ENCODE measurements around the gene SLC12A7.
"Not testable (repeated sequence)": the region's sequence is repeated elsewhere in the genome, so short reads cannot be mapped to it uniquely, and the experiment has no call there.

SLC12A7 gene

DNA sequence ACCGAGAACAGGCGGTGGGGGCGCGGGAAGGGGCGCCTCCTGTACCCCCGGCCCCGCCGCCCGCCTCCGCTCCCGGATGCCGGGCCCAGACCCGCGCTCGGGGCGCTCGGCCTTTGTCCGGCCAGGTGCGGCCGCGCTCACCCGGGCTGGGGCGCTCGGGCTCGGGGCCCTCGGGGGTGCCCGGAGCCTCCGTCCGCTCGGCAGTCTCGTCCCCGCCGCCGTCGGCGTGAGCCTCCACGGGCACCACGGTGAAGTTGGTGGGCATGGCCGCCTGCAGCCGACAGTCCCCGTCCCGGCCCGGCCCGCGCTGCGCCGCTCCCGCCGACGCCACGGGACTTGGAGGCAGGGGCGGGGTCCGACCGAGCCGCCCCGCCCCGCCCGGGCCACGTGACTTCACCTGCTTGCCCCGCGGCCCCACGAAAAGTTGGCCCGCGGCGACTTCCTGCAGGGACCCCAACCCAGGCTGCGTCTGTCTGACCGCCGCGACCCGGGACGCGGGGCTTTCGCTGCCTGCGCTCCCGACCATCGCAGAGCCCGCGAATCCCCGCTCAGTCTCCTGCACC lies at the start of gene SLC12A7:
Gene SLC12A7 (minus strand): TSS at position 337 of the 563 bp plus-strand sequence. CDS start 72 bp downstream, at position 265.
- DNase-seq = peak; percentile 27

DNA sequence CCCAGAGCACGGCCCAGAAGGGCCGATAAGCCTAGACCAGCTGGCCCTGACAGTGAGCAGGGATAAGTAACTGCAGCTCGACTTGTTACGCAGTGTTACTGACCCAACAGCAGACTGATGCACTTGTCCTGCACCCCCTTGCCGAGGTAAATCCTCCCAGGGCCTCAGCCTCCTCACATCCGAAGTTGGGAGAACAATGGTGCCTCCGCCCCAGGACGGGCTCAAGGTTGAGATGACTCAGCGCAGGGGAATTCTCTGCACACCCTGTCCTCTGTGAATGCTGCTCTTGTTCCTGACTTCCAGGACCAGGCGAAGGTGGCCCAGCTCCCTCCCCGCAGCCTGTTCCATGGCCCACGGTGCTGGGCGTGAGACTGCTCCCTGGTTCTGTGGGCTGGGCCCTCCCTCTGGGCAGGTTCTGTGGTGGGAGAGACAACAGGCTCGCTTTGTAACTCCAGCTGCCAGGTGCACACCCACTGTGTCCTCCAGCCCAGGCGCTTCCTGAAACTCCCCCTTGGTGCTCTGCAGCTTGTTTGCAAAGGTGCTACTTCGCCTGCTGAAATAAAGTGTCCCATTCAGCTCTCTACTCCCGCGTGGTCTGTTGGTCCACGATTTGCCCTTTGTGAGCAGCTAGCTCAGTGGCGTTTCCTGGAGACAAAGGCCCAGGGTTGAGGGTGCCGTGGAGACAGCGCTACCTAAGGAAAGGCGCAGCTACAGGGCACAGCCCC lies 49.4 kb upstream of the SLC12A7 start:
- no peak for DNase-seq

DNA sequence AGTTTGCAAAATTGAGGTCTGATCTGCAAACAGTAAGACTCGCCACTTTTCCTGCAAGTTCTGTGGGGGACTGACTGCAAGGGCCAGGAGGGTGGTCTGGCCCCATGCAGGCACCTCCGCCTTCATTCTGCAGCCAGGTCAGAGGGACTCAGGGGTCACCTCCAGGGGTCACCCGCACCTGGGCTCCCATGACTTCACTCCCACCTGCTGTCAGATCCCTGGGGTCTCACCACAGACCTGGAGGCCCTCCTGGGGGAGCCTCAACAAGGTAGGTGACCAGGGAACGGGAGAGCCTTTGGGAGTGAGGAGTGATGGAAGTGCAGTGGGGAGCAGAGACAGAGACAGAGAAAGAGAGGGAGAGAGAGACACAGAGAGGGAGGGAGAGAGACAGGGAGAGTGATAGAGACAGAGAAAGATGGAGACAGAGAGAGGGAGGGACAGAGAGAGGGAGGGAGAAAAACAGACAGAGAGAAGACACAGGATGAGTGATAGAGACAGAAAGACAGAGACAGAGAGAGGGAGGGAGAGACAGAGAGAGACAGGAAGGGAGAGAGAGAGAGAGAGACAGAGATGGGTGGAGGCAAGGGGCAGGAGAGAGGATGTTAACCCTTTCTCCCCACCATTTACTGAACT lies 48.0 kb upstream of the SLC12A7 start:
- no peak for DNase-seq

DNA sequence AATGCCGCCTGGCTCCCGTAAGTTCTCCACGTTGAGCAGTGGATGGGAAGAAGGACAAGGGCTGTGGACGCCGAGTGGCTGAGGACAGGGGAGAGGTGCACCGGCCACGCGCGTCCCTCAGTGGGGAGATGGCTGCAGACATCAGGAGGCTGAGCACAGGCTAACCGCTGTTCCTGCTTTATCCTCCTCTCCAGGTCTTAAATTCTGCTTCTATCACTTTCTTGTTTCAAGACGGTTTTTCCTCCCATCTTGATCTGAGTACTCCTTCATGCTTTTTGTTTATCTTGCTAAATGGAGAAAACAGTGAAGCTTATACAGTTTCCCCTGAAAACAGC lies 47.4 kb upstream of the SLC12A7 start:
- DNase-seq = no peak

DNA sequence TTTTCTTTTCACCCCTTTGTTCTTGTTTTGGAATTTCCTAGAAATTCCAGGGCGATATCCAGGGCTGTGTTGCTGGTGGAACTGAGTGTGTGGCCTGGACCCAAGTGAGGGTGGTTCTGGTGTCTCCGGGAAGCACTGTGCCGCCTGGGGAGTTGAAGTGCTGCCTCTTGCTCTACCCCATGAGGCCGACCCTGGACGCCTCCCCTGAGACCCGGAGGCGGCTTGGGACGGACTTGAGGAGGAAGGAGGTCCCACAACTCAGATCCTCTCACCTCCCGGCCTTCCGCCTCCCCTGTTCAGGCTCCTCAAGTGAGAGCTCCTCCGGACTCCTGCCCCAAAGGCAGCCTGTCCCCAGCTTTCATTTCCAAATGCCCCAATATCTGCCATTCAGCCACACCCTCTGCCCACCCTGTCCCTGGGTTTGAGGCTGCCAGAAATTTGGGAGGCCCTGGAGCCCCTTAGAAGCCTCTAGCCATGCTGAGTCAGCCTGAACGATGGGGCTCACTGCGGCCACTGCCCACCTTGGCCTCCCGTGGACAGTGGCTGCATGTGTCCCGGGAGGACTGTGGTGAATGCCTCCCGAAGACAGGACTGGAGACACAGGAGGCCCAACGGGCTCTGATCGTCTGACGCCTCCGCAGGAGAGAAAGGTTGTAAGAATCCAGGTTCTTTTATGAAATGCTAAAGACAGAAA lies 46.9 kb upstream of the SLC12A7 start:
- no peak for DNase-seq

DNA sequence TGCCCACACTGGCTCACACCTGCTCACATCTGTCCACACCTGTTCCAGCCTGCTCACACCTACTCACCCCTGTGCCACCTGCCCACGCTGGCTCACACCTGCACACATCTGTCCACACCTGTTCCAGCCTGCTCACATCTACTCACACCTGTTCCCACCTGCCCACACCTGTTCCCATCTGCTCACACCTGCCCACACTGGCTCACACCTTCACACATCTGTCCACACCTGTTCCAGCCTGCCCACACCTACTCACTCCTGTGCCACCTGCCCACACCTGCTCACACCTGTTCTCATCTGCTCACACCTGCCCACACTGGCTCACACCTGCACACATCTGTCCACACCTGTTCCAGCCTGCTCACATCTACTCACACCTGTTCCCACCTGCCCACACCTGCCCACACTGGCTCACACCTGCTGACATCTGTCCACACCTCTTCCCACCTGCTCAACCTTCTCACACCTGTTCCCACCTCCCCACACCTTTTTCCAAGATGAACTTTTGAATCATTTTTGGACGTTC lies 45.7 kb upstream of the SLC12A7 start:
- DNase-seq = not testable (repeated sequence)

DNA sequence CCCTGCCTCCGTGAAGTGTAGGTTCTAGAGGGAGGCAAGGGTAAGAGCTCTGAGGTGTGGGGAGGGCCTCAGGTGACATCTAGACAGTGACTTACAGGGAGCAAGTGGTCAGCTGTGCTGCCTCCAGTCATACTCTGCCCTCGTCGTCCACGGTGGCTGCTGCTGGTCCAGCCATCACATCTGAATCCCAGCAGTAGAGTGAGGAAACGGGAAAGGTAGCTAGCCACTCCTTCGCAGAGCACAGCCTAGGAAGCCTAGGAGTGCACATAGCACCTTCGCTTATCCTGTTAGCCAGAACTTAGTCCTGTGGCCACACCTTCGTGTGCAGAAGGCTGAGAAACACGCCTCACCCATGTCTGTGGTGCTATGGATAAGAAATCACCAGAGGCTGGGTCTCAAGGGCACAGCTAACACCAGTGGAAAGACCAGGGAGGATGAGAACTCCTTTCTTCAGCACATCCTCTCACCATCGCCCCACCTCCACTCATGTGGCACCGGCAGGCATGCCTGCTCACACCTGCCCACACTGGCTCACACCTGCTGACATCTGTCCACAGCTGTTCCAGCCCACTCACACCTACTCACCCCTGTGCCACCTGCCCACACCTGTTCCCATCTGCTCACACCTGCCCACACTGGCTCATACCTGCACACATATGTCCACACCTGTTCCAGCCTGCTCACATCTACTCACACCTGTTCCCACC lies 45.0 kb upstream of the SLC12A7 start:
- DNase-seq = no peak

DNA sequence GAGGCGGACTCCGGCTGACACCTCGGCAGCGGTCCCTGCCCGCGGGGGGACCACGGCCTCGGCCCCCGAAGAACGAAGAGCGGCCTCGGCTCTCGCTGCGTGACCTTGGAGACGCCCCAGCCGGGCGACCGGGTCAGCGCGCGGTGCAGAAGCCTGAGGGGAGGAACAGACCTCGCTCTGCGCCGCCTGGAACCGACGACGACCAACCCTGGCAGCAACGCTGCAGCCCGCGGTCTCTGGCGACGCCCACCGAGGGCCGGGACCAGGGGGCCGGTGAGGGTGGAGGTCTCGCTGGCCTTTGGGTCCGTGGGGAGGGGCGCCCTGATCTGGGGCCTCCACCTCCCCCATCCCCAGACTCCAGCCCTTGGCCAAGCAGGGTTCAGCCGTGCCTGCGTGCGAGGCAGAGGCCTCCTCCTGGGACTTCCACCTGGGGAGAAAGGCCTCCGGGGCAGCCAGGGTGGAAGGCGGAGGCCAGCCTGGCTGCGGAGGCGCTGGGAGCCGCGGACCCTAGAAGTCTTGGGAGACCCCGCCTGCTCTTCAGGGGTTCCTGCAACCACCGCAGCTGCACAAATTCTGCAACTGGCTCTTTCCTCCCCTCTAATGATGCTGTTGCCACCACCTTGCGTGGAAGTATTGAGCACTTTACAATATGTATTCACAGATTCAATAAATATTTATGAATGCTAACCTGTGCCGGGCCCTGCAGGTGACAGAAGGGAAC lies 44.3 kb upstream of the SLC12A7 start:
- DNase-seq = no peak

DNA sequence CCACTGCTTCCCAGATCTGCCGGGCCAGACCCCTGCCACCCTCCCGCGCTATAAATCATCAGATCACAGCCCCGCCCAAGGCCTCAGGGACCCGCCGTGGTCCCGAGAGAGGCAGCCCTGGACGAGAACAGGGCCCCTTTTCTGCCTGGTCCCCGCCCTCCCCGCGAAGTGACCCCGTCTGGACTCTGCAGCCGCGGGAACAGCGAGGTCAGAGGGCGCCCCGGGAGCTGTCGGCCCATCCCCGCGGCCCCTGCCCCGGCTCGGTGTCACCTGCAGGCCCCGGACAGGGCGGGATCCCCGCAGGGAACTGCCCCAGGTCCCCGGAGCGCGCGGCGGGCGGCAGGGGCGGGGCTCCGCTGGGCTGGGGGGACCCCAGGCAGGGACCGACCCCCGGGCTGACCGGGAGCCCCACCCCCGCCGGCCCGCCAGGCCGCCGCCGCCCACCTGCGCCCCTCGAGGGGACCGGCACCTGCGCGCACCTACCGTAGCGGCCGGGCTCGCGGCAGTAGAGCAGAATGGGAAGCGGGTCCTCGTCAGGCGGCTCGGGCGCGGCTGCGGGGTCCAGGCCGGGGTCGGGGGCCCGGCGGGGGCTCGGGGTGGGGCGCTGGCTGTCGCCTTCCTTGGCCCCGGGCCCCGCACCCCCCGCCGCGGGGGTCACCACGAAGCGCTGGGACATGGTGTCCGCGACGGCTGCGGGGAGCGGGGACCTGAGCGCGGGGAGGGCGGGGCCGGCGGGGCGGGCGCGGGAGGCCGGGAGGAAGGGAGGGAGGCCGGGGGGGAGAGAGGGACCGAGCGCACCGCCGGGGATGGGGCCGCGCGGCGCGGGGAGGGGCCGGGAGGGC lies 43.5 kb upstream of the SLC12A7 start:
- no peak for DNase-seq

DNA sequence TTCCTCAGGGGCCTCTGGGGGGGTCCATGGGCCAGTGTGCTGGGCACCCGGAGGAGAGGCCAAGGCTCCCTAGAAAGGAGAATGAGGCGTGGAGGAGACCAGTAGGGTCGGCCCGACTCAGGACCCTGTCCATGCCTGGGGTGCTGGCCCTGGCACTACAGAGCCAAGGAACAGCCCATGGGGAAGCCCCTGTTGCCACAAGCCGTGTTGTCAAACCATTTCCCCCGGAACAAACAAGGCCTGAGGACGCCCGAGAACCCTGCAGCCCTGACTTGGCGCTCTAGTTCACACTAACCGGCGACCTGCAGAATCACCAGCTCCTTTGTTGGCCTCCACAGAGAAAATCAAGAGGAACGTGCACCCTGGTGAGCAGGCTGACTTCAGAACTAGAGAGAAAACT lies 41.6 kb upstream of the SLC12A7 start:
- DNase-seq = no peak

DNA sequence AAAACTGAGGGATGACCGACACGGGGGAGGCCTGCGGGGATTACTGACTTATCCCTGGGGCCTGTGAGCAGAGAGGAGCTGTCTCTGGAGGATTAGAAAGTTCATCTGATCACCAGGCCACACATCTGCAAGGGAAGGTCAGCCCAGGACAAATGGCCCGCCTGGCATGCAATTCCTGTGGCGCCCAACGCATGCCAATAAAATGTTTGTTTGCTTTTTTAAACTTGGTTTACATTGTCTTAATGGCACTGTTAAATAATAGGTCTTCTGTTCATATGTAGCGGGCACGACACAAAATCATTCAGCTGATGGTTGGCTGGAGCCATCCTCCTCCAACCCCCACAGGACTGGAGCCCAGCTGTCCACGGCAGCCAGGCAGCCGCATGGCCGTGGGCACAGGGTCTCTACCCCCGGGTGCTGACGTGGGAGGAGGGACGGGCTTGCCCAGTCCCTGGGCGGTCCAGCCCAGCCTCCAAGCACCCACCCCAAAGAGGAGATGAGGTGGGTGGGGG lies 41.0 kb upstream of the SLC12A7 start:
- no peak for DNase-seq

DNA sequence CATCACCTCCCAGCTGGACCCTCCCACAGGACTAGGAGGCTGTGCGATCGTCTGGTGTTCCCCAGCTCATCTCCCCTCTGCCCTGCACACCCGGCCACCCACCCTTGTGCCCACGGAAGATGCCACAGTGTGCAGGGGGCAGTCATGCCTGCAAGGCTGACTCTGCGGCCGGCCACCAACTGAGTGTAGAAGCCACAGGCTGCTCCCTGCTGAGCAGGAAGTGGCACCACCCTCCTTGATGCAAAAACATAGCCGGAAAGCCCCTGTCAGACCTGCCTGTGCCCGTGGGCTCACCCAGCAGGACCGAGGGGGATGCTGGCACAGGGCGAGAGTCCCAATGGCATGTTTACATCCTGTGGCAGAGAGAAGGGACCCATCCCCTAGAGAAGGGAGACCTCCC lies 40.3 kb upstream of the SLC12A7 start:
- DNase-seq = no peak

DNA sequence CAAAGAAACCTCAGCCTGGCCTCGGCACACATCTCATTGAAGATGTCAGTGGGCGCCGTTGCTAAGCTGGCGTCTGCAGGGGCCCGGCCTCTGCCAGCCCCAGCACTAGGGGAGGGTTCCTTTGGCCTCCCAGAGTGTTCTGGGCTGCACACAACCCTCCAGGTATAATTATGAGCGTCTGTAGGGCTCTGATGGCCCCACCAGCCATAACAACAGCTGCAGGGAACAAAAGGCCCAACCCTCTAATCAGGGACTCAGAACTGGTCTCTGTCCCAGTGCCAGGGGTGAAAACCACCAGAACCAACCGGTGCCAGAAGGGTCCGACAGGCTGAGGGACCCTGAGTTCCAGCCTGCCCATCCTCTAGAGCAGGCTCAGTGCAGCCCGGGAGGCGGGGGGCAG lies 39.5 kb upstream of the SLC12A7 start:
- DNase-seq = no peak

DNA sequence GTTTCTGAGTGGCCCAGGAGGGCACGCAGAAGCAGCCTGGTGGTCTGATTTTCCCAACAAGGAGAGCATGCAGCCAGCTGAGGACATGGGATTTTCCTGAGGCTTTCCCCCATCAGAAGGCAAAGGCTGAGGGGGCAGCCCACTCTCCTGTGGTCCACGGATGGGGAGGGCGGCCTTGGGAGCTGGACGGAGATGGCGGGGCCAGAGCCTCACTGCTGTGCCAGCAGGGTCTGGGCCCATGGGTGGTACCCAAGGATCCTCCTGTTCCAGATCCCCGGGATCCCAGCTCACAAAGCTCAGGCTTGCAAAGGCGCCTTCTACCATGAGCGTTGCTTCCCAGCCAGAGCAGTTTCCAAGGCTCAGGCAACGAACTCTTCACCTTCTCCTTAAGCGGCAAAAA lies 39.0 kb upstream of the SLC12A7 start:
- no peak for DNase-seq

DNA sequence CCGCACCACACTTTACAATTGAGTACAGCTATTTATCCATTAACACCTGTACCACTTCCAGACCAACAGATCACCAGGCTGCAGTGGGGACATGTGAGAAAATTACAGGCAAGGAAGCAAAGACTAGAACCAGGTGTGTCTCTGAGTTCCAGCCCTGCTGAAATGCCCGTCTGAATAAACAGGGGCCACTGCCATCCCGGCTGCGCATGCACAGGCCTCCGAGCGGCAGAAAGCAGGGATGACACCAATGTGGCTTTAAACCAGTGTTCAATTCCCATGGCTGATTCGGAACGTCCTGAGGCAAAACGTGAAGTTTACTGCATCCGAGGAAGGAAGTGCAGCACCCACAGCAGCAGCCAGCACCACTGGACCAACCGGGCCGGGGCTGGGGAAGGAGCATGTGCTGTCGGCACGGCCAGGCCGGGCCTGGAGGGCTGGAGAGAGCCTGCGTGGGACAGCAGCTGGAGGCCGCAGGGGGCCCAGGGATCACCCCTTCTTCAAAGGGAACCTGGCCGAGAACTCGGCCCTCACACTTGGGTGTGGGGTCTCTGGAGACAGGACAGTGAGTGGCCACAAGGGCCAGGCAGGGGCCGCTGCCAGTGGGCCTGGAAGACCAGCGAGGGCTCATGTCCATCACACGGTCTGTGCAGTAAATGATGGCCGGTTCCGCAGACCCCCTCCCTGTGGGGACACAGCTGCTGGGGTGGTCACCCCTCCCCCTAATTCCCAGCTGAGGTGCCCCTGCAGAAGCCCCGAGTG lies 33.0 kb upstream of the SLC12A7 start:
- DNase-seq = no peak

DNA sequence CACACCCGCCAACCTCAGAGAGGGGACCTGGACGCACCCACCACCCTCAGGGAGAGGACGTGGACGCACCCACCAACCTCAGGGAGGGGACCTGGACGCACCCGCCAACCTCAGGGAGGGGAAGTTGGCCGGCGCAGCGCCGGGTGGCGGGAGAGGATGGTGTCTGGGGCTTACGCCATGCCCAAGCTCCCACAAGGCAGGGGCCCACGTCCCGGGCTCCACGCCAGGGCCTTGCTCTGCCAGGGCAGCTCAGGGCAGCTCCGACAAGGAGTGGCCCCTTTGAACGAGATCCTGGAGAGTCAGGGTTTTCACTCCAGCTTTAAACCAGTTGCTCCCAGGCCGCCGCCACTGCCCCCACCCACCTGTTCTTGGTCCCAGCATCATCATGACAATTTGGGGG lies 32.2 kb upstream of the SLC12A7 start:
- no peak for DNase-seq

GRCh38 chr5:1143670-1143951 lies 31.7 kb upstream of the SLC12A7 start:
- DNase-seq = no peak

DNA sequence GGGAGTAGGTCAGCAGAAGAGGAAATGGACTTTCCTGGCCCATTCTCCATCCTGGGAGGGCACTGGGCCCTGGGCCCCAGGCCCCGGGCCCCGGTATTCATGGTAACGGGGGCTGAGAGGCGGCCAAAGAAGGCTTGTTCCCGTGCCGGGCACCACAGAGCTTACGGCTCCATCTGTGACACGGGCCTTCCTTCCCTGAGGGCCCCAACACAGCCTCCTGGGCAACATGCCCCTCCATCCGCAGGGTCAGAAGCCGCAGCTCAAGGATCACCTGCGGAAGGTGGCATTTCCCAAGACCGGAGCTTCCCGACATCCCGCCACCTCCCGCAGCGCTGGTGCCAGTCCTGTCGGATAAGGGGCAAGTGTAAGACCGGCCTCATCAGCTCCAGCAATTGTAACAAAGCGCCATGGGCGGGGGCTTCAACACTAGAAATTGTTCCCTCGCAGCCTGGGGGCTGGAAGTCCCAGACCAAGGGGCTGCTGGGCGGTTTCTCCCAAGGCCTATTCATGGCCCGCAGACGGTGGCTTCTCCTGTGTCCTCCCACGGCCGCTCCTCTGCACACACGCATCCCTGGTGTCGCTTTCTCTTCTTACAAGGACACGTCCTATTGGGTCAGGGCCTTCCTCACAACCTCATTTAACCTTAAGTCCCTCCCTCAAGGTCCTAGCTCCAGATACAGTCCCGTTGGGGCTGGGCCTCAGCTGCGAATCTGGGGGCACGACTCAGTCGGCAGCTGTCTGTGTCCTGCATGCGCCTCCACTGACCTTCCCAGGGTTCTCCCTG lies 31.2 kb upstream of the SLC12A7 start:
- DNase-seq = no peak

DNA sequence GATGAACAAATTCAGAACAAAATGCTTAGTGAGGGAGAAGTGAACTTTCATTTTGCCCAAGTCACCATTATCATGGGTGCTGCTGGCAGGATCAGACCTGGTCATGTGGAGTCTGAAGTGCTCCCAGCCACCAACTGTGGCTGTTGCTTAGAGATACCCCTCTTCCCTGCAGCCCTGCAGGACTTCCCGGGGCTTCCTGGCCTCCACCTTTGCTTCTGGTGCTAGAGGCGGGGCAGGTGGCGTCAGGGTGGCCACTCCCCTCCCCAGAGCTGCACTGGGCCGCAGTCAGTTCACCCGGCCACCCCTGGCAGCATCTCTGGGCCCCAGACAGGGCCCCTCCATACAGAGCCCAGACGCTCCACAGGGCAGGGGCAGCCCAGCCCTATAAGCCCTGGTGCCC lies 30.0 kb upstream of the SLC12A7 start:
- no peak for DNase-seq

DNA sequence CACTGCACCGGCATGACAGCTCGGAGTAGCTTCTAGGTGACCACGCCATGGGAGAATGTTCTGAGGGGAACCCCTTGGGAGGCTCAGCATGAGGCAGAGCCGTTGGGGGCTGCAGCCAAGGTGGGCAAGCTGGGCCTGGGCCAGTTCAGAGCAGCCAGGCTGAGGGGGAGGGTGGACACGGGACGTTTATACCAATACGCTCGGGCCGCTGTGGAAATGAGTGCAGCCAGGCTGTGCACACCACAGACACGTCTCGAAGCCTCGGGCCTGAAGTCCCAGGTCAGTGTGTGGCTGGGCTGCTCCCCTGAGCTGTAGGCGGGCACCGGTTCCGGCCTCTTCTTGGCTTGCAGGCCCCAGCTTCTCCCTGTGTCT lies 28.9 kb upstream of the SLC12A7 start:
- no peak for DNase-seq

Data from NCI-H1048 (cell line).